ENCODE measurements around the gene SLC35F4. TPM values are rescaled to one million over a fixed set of nuclear protein-coding genes. Genes with fewer than 3 reads are reported as not detected.

The SLC35F4 gene
- total and polyA plus RNA-seq, 2 of the 8 experiments (the other 6 are each of a cell fraction or from before 2014, with no cell fraction given), result not detected

DNA sequence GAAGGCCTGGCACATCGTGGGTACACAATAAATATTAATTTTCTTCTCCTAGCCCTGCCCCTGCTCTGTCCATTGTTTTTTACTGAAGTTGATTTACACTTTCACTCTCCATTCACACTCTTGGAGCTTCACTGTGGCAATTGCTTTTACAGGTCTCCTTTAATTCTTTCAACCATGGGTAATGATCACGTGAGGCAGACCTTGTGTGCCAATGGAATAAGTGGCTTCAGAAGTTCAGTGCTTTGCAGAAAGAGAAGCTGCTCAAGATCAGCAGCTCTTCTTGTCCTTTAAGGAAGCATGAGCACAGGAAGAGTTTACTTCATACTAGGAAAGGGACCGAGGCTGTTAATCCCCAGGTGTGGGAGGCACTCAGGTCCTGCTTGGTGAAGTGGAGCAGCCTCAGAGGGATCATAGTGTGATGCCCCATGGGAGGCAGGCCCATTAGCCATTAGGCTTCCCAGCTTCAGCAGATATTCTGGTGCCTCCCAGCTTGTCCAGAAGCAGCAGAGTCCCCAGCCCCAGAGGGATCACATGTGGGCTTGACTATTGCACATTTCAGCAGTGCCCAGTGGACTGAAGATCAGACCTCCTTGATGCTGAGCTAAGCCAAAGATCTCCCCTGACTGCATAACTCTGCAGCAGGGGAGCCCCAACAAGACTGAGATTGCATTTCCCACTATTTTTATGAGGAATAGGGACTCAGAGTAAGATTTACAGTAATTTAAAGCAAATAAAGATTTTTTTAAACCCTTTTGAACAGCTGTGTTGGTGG lies 5.0 kb upstream of the SLC35F4 start:
- Histone ChIP-seq H2AFZ (ENCODE audit: low read length) (peak overlapping the region; percentile 80), H4K5ac (ENCODE audit: insufficient read length, low read depth, low read length) (no peak overlapping the region), H3K56ac (replicated peaks; ENCODE audit: insufficient read length, low read depth, low read length) (no peak overlapping the region), H3K9me3 (ENCODE audit: insufficient read depth in 2 of 2, low read depth in 1 of 2, low read length in 1 of 2) (no peaks in the 10 kb centered on the region), H3K36me3 (ENCODE audit: control insufficient read depth in 2 of 4, insufficient read depth in 4 of 4, low read length in 3 of 4) (no peaks in the 10 kb centered on the region), H2BK12ac (ENCODE audit: low read depth, low read length) (peak overlapping the region; percentile 28; the same call in 1 of the 2 replicates), H3K9ac (replicated peaks in 1 of 4; ENCODE audit: extremely low read depth in 1 of 4, low read depth in 3 of 4, low read length in 3 of 4) (no peak overlapping the region), H3K4ac (replicated peaks; ENCODE audit: insufficient read length, low read depth, low read length) (no peak overlapping the region), H2AK5ac (ENCODE audit: low read depth, low read length) (no peak overlapping the region), H3K27ac (ENCODE audit: low read depth, low read length) (no peak overlapping the region), H2BK5ac (ENCODE audit: low read depth, low read length) (0 out of 2 replicates have a peak overlapping the region, but pooled peaks have one; percentile 16), H3K79me1 (ENCODE audit: low read depth, low read length) (no peaks in the 10 kb centered on the region), H2BK20ac (ENCODE audit: low read length) (no peak overlapping the region), H3K27me3 (replicated peaks in 1 of 4; ENCODE audit: control insufficient read depth in 3 of 4, extremely low read depth in 1 of 4, insufficient read depth in 3 of 4, low read length in 3 of 4) (peaks cover 7 to 10% (median 8%) of the 10 kb centered on the region in 4 experiments), H4K8ac (ENCODE audit: extremely low read depth, insufficient read depth, low read length) (no peak overlapping the region), H3K4me1 (replicated peaks in 1 of 4; ENCODE audit: control insufficient read depth in 3 of 4, insufficient read depth in 4 of 4, low read length in 3 of 4) (peaks cover 0 to 7% (median 3%) of the 10 kb centered on the region in 4 experiments; a peak in 5 of 7 replicates), H3K79me2 (ENCODE audit: control insufficient read depth in 1 of 2, insufficient read depth in 2 of 2, low read length in 2 of 2) (no peaks in the 10 kb centered on the region), H3K23me2 (ENCODE audit: low read depth, low read length) (no peaks in the 10 kb centered on the region; the same call in 1 of the 2 replicates), H3K4me2 (ENCODE audit: insufficient read depth in 1 of 2, low read depth in 2 of 2, low read length in 2 of 2) (no peak overlapping the region), H3K4me3 (ENCODE audit: extremely low read depth in 1 of 4, insufficient read depth in 2 of 4, low read depth in 3 of 4, low read length in 4 of 4) (no peak overlapping the region), H2BK120ac (replicated peaks; ENCODE audit: low read depth, low read length) (no peak overlapping the region), H4K20me1 (replicated peaks in 1 of 2; ENCODE audit: control insufficient read depth in 1 of 2, insufficient read depth in 2 of 2, low read length in 2 of 2) (no peaks in the 10 kb centered on the region), H3K23ac (ENCODE audit: insufficient read length) (no peak overlapping the region), H2BK15ac (ENCODE audit: low read length) (no peak overlapping the region), H3K18ac (ENCODE audit: extremely low read depth, low read length) (no peak overlapping the region), H3K14ac (ENCODE audit: insufficient read length) (no peak overlapping the region), H4K91ac (replicated peaks; ENCODE audit: insufficient read length, low read length) (no peak overlapping the region)
- CTCF ChIA-PET (ENCODE audit: partially characterized antibody), result interaction anchor here (0.7 to 3.4 kb wide), 49 partner anchors 9 to 493 kb away, joined by 3 to 28 read pairs (median 5); partner anchors contain the start of gene ACTR10
- FAIRE-seq, result no peak
- DNase-seq (ENCODE audit: low read depth in 1 of 2, low spot score in 2 of 2), result no peak
- 72% methylated on average over 3 of the region's 3 CpGs; no CpG with 5 or more reads in 1 of the 2 experiments for WGBS, 2 experiments (ENCODE audit: extremely low coverage in 1 of 2, insufficient coverage in 1 of 2, insufficient read length in 1 of 2, insufficient replicate concordance in 2 of 2, low coverage in 1 of 2, low lambda C conversion rate in 2 of 2, missing lambda C conversion rate in 1 of 2)
- POLR2A ChIA-PET (ENCODE audit: partially characterized antibody), result no interaction called here
- no peak for TF ChIP-seq SUZ12 (IDR thresholded peaks at IDR 0.05; ENCODE audit: low read length)
- TF ChIP-seq, protein P1, sequence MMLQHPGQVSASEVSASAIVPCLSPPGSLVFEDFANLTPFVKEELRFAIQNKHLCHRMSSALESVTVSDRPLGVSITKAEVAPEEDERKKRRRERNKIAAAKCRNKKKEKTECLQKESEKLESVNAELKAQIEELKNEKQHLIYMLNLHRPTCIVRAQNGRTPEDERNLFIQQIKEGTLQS (IDR thresholded peaks at IDR 0.05; ENCODE audit: insufficient read depth, low read depth, low read length), result no peak
- TF ChIP-seq POU5F1 (IDR thresholded peaks at IDR 0.05; ENCODE audit: low read depth, low read length), result no peak
- TF ChIP-seq RFX5 (IDR thresholded peaks at IDR 0.05; ENCODE audit: borderline replicate concordance, low read depth, low read length), result no peak
- TF ChIP-seq TAF1 (IDR thresholded peaks at IDR 0.05; ENCODE audit: low read depth, low read length), result no peak
- TF ChIP-seq YY1 (IDR thresholded peaks at IDR 0.05; ENCODE audit: low read depth, low read length), result no peak
- no peak for TF ChIP-seq HDAC2 (IDR thresholded peaks at IDR 0.05; ENCODE audit: borderline replicate concordance in 1 of 2, low read depth in 2 of 2, low read length in 2 of 2)
